HG03039 (cell line): Measurements from ENCODE around the gene DLG2.
A peak's percentile ranks its signal among the peaks of the same experiment; 100 is the strongest.

ENCODE experiments used
- ATAC-seq: cut with Tn5 transposase; IDR thresholded peaks from one replicate; pipeline ENCODE4 v1.9.1; 2021; ENCODE audit warnings: mild to moderate bottlenecking, moderate library complexity; ENCODE audit not compliant: unreplicated experiment

Gene DLG2

GRCh38 chr11:84437071-84437980 lies 1189.8 kb downstream of the DLG2 start:
- ATAC-seq = peak; percentile 94

DNA sequence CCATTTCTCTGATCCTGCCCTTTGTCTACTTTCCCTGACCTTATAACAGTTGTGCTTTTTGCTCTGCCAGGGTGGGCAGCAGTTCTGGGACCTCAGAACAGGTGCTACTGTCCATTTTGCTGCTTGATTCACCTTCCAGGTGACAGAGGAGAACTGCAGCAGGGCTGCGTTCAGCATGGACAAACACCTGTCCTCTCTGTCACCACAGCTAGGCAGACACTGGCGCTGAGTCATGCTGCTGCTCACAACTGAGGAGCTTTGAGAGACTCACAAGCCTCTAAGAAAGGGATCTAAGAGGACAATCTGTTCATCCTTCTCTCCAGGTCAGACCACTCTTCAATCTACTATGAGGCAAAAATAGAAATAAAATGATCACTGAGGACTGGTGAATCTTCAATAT lies 1196.5 kb downstream of the DLG2 start:
- no peak for ATAC-seq

GRCh38 chr11:84425673-84426072 lies 1201.5 kb downstream of the DLG2 start:
- ATAC-seq = no peak

GRCh38 chr11:84420271-84420670 lies 1206.9 kb downstream of the DLG2 start:
- no peak for ATAC-seq

GRCh38 chr11:84419616-84420015 lies 1207.5 kb downstream of the DLG2 start:
- no peak for ATAC-seq

GRCh38 chr11:84414920-84415319 lies 1212.2 kb downstream of the DLG2 start:
- ATAC-seq = no peak

- ATAC-seq = no peak
Observed at GRCh38 chr11:84413549-84413948, 1213.6 kb downstream of the DLG2 start.

- ATAC-seq = no peak
Observed at GRCh38 chr11:84412862-84413261, 1214.3 kb downstream of the DLG2 start.

- ATAC-seq = no peak
Observed at GRCh38 chr11:84408946-84409411, 1218.2 kb downstream of the DLG2 start.

- ATAC-seq = no peak
Observed at GRCh38 chr11:84407091-84407490, 1220.1 kb downstream of the DLG2 start.

- no peak for ATAC-seq
Observed at GRCh38 chr11:84398017-84398626, 1229.0 kb downstream of the DLG2 start.

GRCh38 chr11:84396521-84396920 lies 1230.6 kb downstream of the DLG2 start:
- no peak for ATAC-seq

GRCh38 chr11:84390441-84391078 lies 1236.6 kb downstream of the DLG2 start:
- ATAC-seq = no peak

GRCh38 chr11:84389696-84390095 lies 1237.4 kb downstream of the DLG2 start:
- ATAC-seq = no peak

- ATAC-seq = peak; percentile 49
Observed at GRCh38 chr11:84384731-84385130, 1242.4 kb downstream of the DLG2 start.

- ATAC-seq = no peak
Observed at GRCh38 chr11:84383576-84383975, 1243.6 kb downstream of the DLG2 start.

- ATAC-seq = no peak
Observed at GRCh38 chr11:84381666-84382065, 1245.5 kb downstream of the DLG2 start.

DNA sequence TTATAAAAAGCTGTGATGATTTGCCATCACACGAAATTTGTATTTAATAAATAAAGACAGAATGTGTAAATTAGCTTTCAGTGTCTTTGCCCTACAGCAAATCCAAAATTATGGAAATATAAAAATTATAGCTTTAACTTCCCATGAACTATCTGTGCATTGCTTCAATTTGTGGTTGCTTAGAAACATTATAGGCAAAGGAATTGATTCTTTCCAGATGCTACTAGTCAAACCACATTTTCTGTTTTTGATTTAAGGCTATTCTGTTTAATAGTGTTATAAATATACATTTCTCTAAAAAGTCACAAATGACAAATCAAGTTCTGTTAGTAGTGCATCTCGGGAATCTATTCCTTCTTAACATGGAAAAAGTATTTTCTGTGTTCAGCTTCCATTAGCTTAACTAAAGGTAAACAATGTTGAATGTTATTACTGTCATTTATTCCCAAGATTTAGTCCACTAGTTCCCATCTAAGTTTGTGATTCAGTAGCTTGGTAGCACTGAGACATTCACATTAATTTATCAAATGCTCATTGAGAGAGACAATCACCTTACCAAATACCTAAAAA lies 1254.7 kb downstream of the DLG2 start:
- ATAC-seq = no peak

DNA sequence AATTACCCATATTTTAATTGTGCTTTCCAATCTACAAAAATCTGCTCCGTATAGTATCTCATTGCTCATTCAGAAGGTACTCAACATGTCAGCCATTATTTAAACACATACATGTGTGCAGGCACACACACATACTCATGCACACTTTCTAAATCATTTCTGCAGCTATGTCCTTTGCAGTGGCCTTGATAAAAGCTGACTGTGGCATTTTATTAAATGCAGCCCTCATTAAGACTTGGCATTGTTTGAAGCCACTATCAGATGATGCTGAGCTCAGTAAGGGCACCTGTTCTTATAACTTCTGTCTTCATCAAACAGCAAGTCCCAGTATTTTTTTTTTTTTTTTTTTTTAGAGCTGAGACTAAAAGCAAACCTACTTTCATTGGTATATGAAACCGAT lies 1269.1 kb downstream of the DLG2 start:
- ATAC-seq = no peak

DNA sequence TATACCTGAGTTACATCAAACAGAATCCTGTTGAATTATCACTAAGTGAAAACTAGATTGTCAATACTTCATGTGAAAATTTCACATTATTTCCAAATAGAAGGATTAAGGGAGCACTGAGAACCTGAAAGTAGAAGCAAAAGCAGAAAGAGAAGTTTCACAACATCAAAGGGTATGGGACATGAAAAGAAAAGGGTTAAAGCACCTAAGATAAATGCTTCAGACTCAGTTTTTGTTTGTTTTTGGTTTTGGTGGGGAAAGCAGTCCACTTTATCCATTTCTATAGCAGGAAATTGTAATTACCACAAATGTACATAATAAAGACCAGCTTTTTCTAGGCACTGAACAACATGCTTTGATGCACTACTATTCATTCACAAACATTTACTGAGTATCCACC lies 1271.2 kb downstream of the DLG2 start:
- ATAC-seq = no peak

DNA sequence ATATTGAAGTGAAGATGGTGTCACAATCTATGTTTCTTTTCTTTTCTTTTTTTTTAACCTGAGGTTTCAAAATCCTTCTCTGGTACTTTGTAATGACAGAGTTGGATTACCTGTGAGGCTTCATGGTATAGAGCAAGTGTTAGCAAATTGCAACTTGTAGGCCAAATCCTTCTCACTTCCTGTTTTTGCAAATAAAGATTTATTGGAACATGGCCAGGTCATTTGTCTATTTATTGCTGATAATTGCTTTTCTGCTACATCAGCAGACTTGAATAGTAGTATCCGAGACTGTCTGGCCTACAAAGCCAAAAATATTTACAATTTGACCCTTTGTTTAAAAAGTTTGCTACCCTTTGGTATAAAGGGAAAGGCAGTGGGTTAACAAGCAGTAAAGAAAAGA lies 1281.5 kb downstream of the DLG2 start:
- ATAC-seq = no peak
